ENCODE data around the gene HDAC10.
A peak's percentile ranks its signal among the peaks of the same experiment; 100 is the strongest.

The HDAC10 gene

DNA sequence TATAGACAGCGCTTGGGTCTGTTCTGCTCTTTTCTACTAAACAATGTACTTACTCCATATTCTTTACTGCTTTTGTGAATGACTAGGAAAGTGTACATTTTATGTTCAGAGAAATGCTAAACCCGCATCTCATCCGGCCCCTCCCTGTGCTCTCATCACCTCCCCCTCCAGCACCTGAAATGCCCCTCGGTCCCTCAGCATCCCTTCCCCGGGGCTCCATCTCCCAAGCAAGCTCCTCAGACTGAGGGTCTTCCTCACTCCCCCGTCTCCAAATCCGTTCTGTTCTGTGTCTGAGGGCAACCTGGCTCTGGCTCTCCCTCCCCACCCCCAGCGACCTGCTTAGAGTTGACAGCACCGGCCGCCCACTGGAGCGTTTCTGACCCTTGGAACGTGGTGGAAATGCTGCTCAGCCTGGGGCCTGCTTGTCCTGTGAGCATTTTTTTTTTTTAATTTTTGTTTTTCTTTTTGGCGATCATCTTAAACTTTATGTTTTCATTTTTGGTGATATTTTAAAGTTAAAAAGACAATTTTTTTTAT is 48.9 kb downstream of the HDAC10 start:
- DNase-seq (ENCODE audit: low read depth in 2 of 2) = no peak

DNA sequence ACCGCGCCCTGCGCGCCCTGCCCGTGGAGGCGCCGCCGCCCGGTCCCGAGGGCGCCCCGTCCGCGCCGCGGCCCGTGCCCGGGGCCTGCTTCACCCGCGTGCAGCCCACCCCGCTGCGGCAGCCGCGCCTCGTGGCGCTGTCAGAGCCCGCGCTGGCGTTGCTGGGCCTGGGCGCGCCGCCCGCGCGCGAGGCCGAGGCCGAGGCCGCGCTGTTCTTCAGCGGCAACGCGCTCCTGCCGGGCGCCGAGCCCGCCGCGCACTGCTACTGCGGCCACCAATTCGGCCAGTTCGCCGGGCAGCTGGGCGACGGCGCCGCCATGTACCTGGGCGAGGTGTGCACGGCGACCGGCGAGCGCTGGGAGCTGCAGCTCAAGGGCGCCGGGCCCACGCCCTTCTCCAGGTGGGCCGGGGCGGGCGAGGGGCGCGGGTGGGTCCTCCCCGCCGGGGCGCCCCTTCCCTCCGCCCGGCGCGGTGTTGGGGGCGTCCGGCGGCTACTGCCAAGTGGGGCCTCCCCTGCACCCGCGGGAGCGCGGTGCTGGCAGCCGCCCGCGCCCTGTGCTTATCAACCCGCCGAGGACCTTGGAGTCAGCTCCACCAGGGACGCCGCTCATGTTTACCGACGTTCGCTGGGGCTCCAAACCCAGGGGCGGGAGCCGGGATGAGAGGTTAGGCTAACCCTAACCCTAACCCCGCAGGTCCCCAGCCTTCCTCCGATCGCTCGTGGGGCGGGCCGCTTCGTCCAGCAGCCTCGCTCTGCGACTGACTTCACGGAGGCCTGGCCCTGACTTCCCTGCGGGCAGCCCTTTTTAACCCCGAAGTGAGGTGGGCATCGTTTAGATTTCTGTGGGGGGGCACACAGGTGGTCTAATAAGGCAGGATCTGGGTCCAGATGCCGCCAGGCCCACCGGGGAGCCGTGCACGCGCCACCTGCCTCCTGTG is 49.6 kb downstream of the HDAC10 start:
- no peak for DNase-seq (ENCODE audit: low read depth in 2 of 2)

DNA sequence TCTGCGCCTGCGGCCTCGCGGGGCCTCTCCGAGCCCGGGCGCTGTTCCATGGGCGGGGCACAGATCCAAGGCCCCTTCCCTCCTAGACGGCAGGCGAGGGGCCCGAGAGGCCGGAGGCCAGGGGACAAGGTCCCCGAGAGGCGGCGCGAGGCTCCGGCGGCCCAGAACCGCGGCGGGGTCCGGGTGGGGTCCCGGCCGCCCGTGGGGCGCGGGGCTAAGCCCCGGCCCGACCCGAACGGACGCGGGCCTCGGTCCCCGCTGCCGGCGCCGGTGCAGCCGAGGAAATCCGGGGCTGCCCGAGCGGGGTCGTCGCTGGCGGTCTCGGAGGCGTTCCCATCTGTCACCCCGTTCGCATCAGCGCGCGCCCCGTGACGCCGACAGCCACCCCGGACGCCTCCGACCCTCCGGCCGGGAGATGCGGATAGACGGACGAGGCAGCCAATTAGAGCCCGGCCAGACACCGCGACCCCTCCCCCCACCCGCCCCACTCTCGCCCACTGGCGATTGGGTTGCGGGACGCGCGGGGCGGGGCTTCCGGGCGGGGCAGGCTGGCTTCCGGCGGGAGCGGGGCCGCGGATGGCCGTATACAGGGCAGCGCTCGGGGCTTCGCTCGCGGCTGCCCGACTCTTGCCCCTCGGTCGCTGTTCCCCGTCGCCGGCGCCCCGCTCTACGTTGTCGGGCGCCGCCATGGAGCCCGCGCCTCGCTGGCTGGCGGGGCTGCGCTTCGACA is 50.4 kb downstream of the HDAC10 start, which contains the start of gene SELENOO:
Gene SELENOO (plus strand): TSS at position 551 of the 730 bp plus-strand sequence. CDS start 26 bp downstream, at position 577.
- DNase-seq (ENCODE audit: low read depth in 2 of 2) = peak; percentile 59 to 62

DNA sequence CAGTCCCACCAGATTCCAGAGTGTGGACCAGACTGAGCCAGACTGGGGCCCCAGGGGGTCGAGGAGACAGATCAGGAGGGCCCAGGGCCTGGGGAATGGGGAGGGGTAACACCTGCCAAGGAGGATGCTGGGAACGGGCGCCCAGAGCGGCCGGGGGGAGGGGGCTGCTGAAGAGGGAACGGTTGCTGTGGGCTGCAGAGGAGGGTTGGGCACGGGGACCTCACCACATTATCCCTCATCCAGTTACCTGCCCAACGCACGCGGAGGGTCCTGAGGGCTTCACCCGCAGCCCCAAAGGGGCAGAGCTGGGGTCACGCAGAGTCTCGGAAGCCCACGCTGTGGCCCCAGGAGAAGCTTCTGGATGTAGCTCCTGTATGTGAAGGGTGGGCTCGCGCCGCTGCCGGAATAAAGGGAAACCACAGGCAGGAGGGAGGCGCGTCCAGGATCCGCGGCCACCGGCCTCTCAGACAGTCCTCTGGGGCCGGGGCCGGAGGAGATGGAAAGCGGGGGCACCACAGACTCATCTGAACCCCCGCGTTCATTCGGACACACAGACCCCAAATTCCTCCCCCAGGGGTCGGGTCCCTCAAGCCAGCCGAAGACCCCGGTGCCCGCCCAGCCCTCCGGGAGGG is 51.1 kb downstream of the HDAC10 start:
- DNase-seq (ENCODE audit: low read depth in 2 of 2) = no peak

DNA sequence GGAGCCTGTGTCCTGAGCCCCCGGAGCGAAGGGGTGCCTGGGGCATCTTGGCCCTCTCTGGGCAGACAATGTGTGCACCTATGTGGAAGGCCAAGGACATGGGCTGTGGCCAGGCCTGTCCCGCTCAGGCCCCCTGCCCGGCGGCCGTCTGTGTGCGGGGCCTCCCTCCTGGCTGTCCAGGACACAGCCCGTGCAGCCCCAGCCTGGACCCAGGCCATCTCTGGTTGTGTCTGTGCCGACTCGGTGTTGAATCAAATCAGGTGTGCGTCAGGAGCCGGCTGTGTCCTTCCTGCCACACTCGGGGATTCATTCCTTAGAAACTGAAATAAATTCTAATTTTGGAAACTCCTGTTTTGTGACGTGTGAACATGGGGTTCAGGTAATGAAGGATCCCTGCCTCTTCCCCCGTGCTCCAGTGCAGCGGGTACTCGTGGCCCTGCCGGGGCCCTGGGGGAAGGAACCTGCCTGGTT is 51.8 kb downstream of the HDAC10 start:
- no peak for DNase-seq (ENCODE audit: low read depth in 2 of 2)

DNA sequence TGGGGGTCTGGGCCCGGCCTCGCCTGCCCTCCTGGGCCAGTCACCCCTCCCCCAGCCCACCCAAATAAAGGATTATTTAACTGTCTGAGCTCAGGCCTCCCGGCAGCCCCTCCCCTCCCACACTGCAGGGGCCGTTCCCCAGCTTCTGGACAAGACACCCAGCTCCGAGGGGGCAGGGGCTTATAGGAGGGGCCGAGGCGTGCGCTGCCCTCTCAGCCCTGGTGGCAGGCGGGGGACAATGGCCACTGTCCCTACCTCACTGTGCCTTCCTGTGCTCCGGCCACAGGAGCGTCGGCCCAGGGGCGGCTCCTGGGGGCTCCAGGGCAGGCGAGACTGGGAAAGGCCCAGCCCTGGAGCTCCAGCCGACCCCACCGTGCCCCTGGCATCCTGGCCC is 52.4 kb downstream of the HDAC10 start:
- no peak for DNase-seq (ENCODE audit: low read depth in 2 of 2)

DNA sequence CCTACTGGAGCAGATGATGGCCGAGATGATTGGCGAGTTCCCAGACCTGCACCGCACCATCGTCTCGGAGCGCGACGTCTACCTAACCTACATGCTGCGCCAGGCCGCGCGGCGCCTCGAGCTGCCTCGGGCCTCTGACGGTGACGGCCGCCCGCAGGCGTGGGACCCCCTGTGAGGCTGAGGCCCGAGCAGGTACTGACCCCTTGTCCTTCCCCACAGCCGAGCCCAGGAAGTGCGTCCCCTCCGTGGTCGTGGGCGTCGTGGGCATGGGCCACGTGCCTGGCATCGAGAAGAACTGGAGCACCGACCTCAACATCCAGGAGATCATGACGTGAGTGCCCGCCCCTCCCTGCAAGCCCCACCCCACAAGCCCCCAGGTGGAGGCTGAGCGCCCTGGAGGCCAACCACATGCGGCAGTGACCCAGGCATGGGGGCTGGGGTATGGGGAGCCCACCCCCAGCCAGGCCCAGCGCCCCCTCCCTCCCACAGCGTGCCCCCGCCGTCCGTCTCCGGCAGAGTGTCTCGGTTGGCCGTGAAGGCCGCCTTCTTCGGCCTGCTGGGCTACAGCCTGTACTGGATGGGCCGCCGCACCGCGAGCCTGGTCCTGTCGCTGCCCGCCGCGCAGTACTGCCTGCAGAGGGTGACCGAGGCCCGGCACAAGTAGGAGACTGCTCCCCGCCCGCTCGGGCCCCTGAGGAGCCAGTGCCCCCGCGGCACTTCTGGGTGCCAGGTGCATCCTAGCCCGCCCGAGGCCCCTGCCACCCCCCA is 53.0 kb downstream of the HDAC10 start:
- DNase-seq (ENCODE audit: low read depth in 2 of 2) = no peak

DNA sequence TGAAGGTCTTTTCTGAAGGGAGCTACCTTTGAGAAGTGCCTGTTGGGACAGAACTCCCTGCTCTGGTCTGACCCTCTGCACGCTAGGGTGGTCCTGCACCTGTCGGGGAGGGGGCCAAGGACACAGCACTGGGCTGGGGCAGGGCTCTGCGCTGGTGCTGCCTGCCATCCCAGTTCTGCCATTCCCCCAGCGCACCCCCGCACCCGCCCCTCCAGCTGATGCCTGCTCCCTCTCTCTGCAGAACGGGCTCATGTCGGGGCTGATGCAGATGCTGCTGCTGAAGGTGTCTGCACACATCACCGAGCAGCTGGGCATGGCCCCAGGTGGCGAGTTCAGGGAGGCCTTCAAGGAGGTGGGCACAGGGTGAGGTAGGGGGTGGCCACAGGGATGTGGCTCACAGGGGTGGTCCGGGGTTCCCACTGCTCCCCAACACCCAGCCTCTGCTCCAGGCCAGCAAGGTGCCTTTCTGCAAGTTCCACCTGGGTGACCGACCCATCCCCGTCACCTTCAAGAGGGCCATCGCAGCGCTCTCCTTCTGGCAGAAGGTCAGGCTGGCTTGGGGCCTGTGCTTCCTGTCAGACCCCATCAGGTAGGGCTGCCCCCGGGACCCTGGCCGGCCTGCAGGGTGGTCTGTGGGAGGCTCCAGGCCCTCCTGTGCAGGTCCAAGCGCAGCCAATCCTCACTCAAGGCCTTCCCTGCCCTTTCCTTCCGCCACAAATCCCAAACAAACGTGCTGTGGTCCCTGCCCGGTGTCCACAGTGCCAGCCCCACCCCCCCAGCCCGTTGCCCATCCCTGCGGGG is 53.9 kb downstream of the HDAC10 start:
- DNase-seq (ENCODE audit: low read depth in 2 of 2) = no peak

DNA sequence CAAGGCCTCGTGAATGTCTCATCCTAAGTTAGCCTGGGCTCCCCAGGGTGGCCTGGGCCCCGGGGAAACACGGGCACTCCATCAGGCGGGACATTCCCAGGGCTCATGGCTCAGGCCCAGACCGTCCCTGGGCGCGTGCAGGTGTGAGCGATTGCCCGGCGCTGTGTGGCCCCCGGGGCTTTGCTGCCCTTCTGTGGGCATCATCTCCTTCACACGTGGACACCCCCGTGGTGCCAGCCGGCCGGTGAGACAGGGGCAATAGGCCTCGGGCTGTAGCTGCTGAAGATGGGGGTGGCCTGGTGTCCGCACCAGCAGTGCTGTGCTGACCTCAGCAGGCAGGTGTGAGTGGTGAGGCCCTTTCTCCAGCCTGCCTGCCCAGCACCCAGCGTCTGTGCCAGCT is 54.8 kb downstream of the HDAC10 start:
- DNase-seq (ENCODE audit: low read depth in 2 of 2) = no peak
